Measurements from ENCODE around the gene SPAG9. TPM values are rescaled to one million over a fixed set of nuclear protein-coding genes. Genes with fewer than 3 reads are reported as not detected.

Gene SPAG9
- total RNA-seq, 1 experiment from 2014 or later: 90.5 TPM

DNA sequence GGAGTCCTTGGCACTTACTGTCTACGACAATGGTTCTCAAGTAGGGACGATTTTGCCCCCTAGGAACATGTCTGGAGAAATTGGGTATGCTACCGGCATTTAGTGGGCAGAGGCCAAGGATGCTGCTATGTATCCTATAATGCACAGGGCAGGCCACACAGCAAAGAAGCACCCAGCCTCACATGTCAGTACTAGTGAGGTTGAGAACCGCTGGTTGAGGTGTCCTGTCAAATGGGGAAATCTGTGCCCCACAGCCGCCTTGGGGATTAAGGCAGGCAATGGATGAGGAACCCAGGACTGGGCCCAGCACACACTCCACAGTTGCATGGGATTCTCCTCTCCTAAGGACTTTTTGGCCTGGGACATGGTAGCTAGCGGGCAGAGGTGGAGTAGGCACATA is 167.8 kb downstream of the SPAG9 start:
- H4K20me1 ChIP-seq (ENCODE audit: low read length): no peaks in the 10 kb centered on the region
- ATAC-seq: no peak
- H2AFZ ChIP-seq (ENCODE audit: low read length): no peak overlapping the region
- no TSS peak for BruUV-seq (replicated peaks)
- H3K36me3 ChIP-seq (ENCODE audit: low read depth, low read length): no peaks in the 10 kb centered on the region
- H3K4me1 ChIP-seq (ENCODE audit: insufficient read depth, low read length): peaks cover 34% of the 10 kb centered on the region
- no peaks in the 10 kb centered on the region for H3F3A ChIP-seq (ENCODE audit: low read length, unreplicated experiment)
- ChIA-PET CTCF (interaction anchor here (1.7 kb wide), 1 partner anchor 170 kb away, joined by 7 read pairs; no protein-coding TSS in a partner anchor), POLR2A (ENCODE audit: unreplicated experiment) (interaction anchor here (2.4 kb wide), 1 partner anchor 86 kb away, joined by 17 read pairs; the partner anchor contains the start of gene TOB1)
- H3K27me3 ChIP-seq (ENCODE audit: low read length): no peaks in the 10 kb centered on the region
- H3K4me2 ChIP-seq (ENCODE audit: low read length): no peak overlapping the region
- intact Hi-C loops (cut with micrococcal nuclease): no loop called here
- no peaks in the 10 kb centered on the region for H3K79me2 ChIP-seq (ENCODE audit: low read length)
- no peaks in the 10 kb centered on the region for H3K9me2 ChIP-seq (replicated peaks; ENCODE audit: low read length)
- no peak overlapping the region for H3K27ac ChIP-seq (ENCODE audit: low read length)
- TF ChIP-seq EZH2 (IDR thresholded peaks at IDR 0.05; ENCODE audit: low read length, unreplicated experiment) (no peak), EZH2phosphoT487 (IDR thresholded peaks at IDR 0.05; ENCODE audit: borderline replicate concordance, low read length) (no peak)
- TF ChIP-seq, protein P1, sequence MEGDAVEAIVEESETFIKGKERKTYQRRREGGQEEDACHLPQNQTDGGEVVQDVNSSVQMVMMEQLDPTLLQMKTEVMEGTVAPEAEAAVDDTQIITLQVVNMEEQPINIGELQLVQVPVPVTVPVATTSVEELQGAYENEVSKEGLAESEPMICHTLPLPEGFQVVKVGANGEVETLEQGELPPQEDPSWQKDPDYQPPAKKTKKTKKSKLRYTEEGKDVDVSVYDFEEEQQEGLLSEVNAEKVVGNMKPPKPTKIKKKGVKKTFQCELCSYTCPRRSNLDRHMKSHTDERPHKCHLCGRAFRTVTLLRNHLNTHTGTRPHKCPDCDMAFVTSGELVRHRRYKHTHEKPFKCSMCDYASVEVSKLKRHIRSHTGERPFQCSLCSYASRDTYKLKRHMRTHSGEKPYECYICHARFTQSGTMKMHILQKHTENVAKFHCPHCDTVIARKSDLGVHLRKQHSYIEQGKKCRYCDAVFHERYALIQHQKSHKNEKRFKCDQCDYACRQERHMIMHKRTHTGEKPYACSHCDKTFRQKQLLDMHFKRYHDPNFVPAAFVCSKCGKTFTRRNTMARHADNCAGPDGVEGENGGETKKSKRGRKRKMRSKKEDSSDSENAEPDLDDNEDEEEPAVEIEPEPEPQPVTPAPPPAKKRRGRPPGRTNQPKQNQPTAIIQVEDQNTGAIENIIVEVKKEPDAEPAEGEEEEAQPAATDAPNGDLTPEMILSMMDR (conservative IDR thresholded peaks at IDR 0.05; ENCODE audit: low read depth, low read length): no peak
- H3K9ac ChIP-seq (ENCODE audit: low read length): no peak overlapping the region
- DNase-seq: no peak
- H3K9me3 ChIP-seq (ENCODE audit: low read length): no peaks in the 10 kb centered on the region
- H3K4me3 ChIP-seq (ENCODE audit: low read length): no peak overlapping the region

DNA sequence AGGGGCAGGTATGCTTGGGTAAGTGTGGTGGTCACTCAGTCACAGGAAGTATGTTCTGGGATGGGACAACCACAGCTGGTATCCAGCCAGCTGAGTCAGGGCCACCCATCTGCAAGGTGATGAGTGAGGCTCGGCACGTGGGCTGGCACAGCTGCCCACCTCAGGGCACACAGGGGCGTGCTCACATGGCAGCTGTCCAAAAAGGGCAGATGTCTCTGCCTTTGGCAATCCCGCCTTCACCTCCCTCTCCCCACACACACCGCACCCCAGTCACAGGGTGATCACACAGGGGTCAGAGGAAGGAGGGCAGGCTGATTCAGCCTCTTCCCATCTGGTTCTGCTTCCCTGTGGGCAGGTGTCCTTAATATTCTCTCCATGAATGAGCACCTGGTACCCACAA is 168.7 kb downstream of the SPAG9 start:
- H3F3A ChIP-seq (ENCODE audit: low read length, unreplicated experiment): no peaks in the 10 kb centered on the region
- H2AFZ ChIP-seq (ENCODE audit: low read length): no peak overlapping the region
- ChIA-PET CTCF (interaction anchor here (0.6 to 1.7 kb wide), 2 partner anchors 49 to 169 kb away, joined by 7 read pairs; no protein-coding TSS in a partner anchor), POLR2A (ENCODE audit: unreplicated experiment) (interaction anchor here (2.4 kb wide), 1 partner anchor 85 kb away, joined by 17 read pairs; the partner anchor contains the start of gene TOB1)
- H3K36me3 ChIP-seq (ENCODE audit: low read depth, low read length): no peaks in the 10 kb centered on the region
- H3K4me2 ChIP-seq (ENCODE audit: low read length): peak overlapping the region; percentile 52
- no peak overlapping the region for H3K9ac ChIP-seq (ENCODE audit: low read length)
- BruUV-seq (replicated peaks): no TSS peak
- no peaks in the 10 kb centered on the region for H4K20me1 ChIP-seq (ENCODE audit: low read length)
- H3K79me2 ChIP-seq (ENCODE audit: low read length): no peaks in the 10 kb centered on the region
- peaks cover 38% of the 10 kb centered on the region for H3K4me1 ChIP-seq (ENCODE audit: insufficient read depth, low read length)
- H3K9me3 ChIP-seq (ENCODE audit: low read length): no peaks in the 10 kb centered on the region
- no peaks in the 10 kb centered on the region for H3K27me3 ChIP-seq (ENCODE audit: low read length)
- ATAC-seq: peak; percentile 6
- H3K9me2 ChIP-seq (replicated peaks; ENCODE audit: low read length): no peaks in the 10 kb centered on the region
- H3K27ac ChIP-seq (ENCODE audit: low read length): peak overlapping the region; percentile 25
- intact Hi-C loops (cut with micrococcal nuclease): no loop called here
- no peak for TF ChIP-seq EZH2 (IDR thresholded peaks at IDR 0.05; ENCODE audit: low read length, unreplicated experiment)
- TF ChIP-seq EZH2phosphoT487 (IDR thresholded peaks at IDR 0.05; ENCODE audit: borderline replicate concordance, low read length): peak; percentile 89
- TF ChIP-seq, protein P1 (conservative IDR thresholded peaks at IDR 0.05; ENCODE audit: low read depth, low read length): no peak
- DNase-seq: peak; percentile 94
- no peak overlapping the region for H3K4me3 ChIP-seq (ENCODE audit: low read length)
